GM23338 (cell line): ENCODE measurements around the gene DLK1. TPM values are rescaled to one million over a fixed set of nuclear protein-coding genes. Genes with fewer than 3 reads are reported as not detected.

ENCODE experiments used
- ATAC-seq: fragments of 200-7000 bp; cut with Tn5 transposase; 3 replicates; pipeline ENCODE4 v1.9.1; 2020
- DNase-seq: peaks from one replicate; pipeline ENCODE4 v3.0.0-alpha.2; 2015; ENCODE audit warnings: low spot score
- H2AFZ ChIP-seq: fragments of 200-600 bp; sonication (generic); 2 replicates; pipeline ENCODE4 v1.8.0; 2016; ENCODE audit warnings: antibody characterized with exemption, mild to moderate bottlenecking, moderate library complexity
- H3F3A ChIP-seq: fragments of 200-600 bp; sonication (generic); replicated peaks from 2 replicates; pipeline ENCODE4 v1.8.0; 2017; ENCODE audit warnings: antibody characterized with exemption, mixed run types, low read depth
- H3K27ac ChIP-seq: fragments of 200-600 bp; sonication (generic); 2 replicates; pipeline ENCODE4 v1.6.1; 2016; ENCODE audit warnings: low read depth
- H3K27me3 ChIP-seq: fragments of 200-600 bp; sonication (generic); 2 replicates; pipeline ENCODE4 v1.8.0; 2016; ENCODE audit warnings: mild to moderate bottlenecking, mixed run types, moderate library complexity; ENCODE audit not compliant: insufficient read depth
- H3K36me3 ChIP-seq: fragments of 200-600 bp; sonication (generic); 2 replicates; pipeline ENCODE4 v1.8.0; 2016; ENCODE audit warnings: mild to moderate bottlenecking; ENCODE audit not compliant: insufficient read depth
- H3K4me1 ChIP-seq: fragments of 200-600 bp; sonication (generic); 2 replicates; pipeline ENCODE4 v1.8.0; 2016; ENCODE audit warnings: mild to moderate bottlenecking, moderate library complexity; ENCODE audit not compliant: insufficient read depth
- H3K4me2 ChIP-seq: fragments of 200-600 bp; sonication (generic); 2 replicates; pipeline ENCODE4 v1.7.1; 2017; ENCODE audit warnings: mixed run types
- H3K4me3 ChIP-seq: fragments of 200-600 bp; sonication (generic); 2 replicates; pipeline ENCODE4 v1.6.1; 2016; ENCODE audit warnings: mixed run types
- H3K79me2 ChIP-seq: fragments of 200-600 bp; sonication (generic); replicated peaks from 2 replicates; pipeline ENCODE4 v1.8.0; 2017; ENCODE audit warnings: mild to moderate bottlenecking; ENCODE audit not compliant: insufficient read depth
- H3K9me2 ChIP-seq: fragments of 200-600 bp; sonication (generic); 2 replicates; pipeline ENCODE4 v1.8.0; 2017; ENCODE audit not compliant: insufficient read depth
- H4K20me1 ChIP-seq: fragments of 200-600 bp; sonication (generic); replicated peaks from 2 replicates; pipeline ENCODE4 v1.8.0; 2017; ENCODE audit warnings: mild to moderate bottlenecking; ENCODE audit not compliant: insufficient read depth
- H3K27ac Mint-ChIP-seq: 2 replicates; pipeline ENCODE4 v1.8.0; 2020; ENCODE audit warnings: inconsistent platforms, mild to moderate bottlenecking, moderate library complexity, mixed read lengths
- H3K27me3 Mint-ChIP-seq: 3 replicates; pipeline ENCODE4 v1.8.0; 2022; ENCODE audit warnings: low read depth, mild to moderate bottlenecking, moderate library complexity, mixed read lengths, inconsistent platforms; ENCODE audit not compliant: insufficient read depth, poor library complexity
- H3K36me3 Mint-ChIP-seq: 3 replicates; pipeline ENCODE4 v1.8.0; 2021; ENCODE audit warnings: low read depth, mild to moderate bottlenecking, inconsistent platforms, moderate library complexity, mixed read lengths
- H3K4me1 Mint-ChIP-seq: 3 replicates; pipeline ENCODE4 v1.8.0; 2020; ENCODE audit warnings: mild to moderate bottlenecking, inconsistent platforms, mixed read lengths
- H3K4me3 Mint-ChIP-seq: 3 replicates; pipeline ENCODE4 v1.8.0; 2021; ENCODE audit warnings: moderate library complexity, mild to moderate bottlenecking, inconsistent platforms, mixed read lengths
- H3K9me3 Mint-ChIP-seq: 3 replicates; pipeline ENCODE4 v1.8.0; 2020; ENCODE audit warnings: moderate library complexity, mild to moderate bottlenecking, inconsistent platforms, mixed read lengths
- CREB1 ChIP-seq: fragments of 250-450 bp; sonication (Bioruptor Pico); IDR thresholded peaks from 2 replicates; pipeline ENCODE4 v1.5.0; 2020; ENCODE audit warnings: low read depth, mild to moderate bottlenecking, moderate library complexity
- EZH2 ChIP-seq: fragments of 200-600 bp; sonication (generic); IDR thresholded peaks from one replicate; pipeline ENCODE4 v1.8.0; 2017; ENCODE audit warnings: antibody characterized with exemption, mild to moderate bottlenecking, low read depth; ENCODE audit not compliant: unreplicated experiment
- EZH2phosphoT487 ChIP-seq: fragments of 200-600 bp; sonication (generic); IDR thresholded peaks from one replicate; pipeline ENCODE4 v1.8.1; 2018; ENCODE audit warnings: antibody characterized with exemption; ENCODE audit not compliant: unreplicated experiment
- JUNB ChIP-seq: IDR thresholded peaks from one replicate; pipeline ENCODE4 v1.6.1; 2016; ENCODE audit warnings: antibody characterized with exemption; ENCODE audit not compliant: unreplicated experiment
- NANOG ChIP-seq: IDR thresholded peaks from 2 replicates; pipeline ENCODE4 v1.6.1; 2016; ENCODE audit warnings: antibody characterized with exemption, borderline replicate concordance
- POLR2AphosphoS5 ChIP-seq: IDR thresholded peaks from 2 replicates; pipeline ENCODE4 v1.6.1; 2016; ENCODE audit warnings: antibody characterized with exemption, low read depth
- STAT1 ChIP-seq: IDR thresholded peaks from one replicate; pipeline ENCODE4 v1.6.1; 2016; ENCODE audit warnings: antibody characterized with exemption; ENCODE audit not compliant: unreplicated experiment
- ZNF114 ChIP-seq: fragments of 250-450 bp; sonication (Bioruptor Pico); IDR thresholded peaks from 2 replicates; pipeline ENCODE4 v1.5.0; 2020; ENCODE audit warnings: mild to moderate bottlenecking, moderate library complexity
- ZNF331 ChIP-seq: fragments of 250-450 bp; sonication (Bioruptor Pico); IDR thresholded peaks from 2 replicates; pipeline ENCODE4 v1.5.0; 2020; ENCODE audit warnings: low read depth, mild to moderate bottlenecking, moderate library complexity
- polyA plus RNA-seq: library from polyadenylated mRNA; unstranded; fragments of >200 nt; fragmentation: Nextera tagmentation; extraction: Ambion mirVana; gene quantifications from 2 replicates; pipeline ENCODE4 v1.2.1, GENCODE V29; 2016
- total RNA-seq: library from RNA; depleted of rRNA; stranded (reverse); fragments of >200 nt; shearing (Covaris generic); gene quantifications from 2 replicates; pipeline ENCODE4 v1.2.3, GENCODE V29; 2014
- TF ChIP-seq, protein P1 (sequence below): IDR thresholded peaks from one replicate; pipeline ENCODE4 v1.6.1; 2018; ENCODE audit warnings: antibody characterized with exemption; ENCODE audit not compliant: unreplicated experiment
- TF ChIP-seq, protein P2 (sequence below): fragments of 250-450 bp; sonication (Bioruptor Pico); IDR thresholded peaks from 2 replicates; pipeline ENCODE4 v1.5.0; 2020; ENCODE audit warnings: mild to moderate bottlenecking, moderate library complexity
- TF ChIP-seq, protein P3 (sequence below): IDR thresholded peaks from 2 replicates; pipeline ENCODE4 v1.6.1; 2016; ENCODE audit warnings: antibody characterized with exemption
- TF ChIP-seq, protein P4 (sequence below), 2 experiments: fragments of 200-600 bp in 1 of 2; sonication (generic) in 1 of 2; conservative IDR thresholded peaks; 2 replicates each; pipeline versions ENCODE4 v1.5.1 to v1.6.1; 2016 to 2017; ENCODE audit warnings: antibody characterized with exemption in 2 of 2, low read depth in 2 of 2, mild to moderate bottlenecking in 2 of 2, moderate library complexity in 1 of 2

DLK1 gene
- total and polyA plus RNA-seq, 2 experiments from 2014 or later, result 1.1 to 1.2 TPM

DNA sequence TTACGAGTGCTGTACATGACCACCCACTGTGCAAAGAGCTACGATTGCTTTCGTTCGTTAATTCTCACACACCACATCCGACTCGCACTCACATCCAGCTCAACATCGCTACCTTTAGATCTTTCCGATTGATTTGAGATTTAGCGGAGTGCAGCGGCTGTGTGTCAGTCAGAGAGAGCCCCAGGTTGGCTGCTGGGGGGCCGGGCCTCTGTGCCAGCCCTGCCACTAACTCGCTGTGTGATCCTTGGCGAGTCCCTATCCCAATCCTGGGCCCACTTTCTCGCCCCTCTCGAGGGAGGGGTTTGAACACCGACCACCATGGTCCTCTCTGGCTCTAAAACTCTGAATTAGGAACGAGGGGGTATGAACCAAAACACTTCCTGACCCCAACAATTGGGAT, 8.6 kb downstream of the DLK1 start:
- Histone ChIP-seq H3K36me3 (no peaks in the 10 kb centered on the region), H3K79me2 (no peaks in the 10 kb centered on the region), H3K4me1 (no peaks in the 10 kb centered on the region), H4K20me1 (no peaks in the 10 kb centered on the region), H3F3A (no peaks in the 10 kb centered on the region), H3K4me3 (no peak overlapping the region), H3K4me2 (no peak overlapping the region), H2AFZ (no peak overlapping the region), H3K27me3 (no peaks in the 10 kb centered on the region), H3K27ac (no peak overlapping the region), H3K9me2 (no peaks in the 10 kb centered on the region)
- ATAC-seq, result no peak
- DNase-seq, result no peak
- Mint-ChIP-seq H3K27ac (no peak overlapping the region), H3K27me3 (peaks cover 8% of the 10 kb centered on the region), H3K4me1 (peaks cover 7% of the 10 kb centered on the region; the same call in 2 of the 3 replicates), H3K36me3 (no peaks in the 10 kb centered on the region), H3K4me3 (no peak overlapping the region), H3K9me3 (no peaks in the 10 kb centered on the region)
- TF ChIP-seq EZH2, result no peak
- TF ChIP-seq, protein P1, sequence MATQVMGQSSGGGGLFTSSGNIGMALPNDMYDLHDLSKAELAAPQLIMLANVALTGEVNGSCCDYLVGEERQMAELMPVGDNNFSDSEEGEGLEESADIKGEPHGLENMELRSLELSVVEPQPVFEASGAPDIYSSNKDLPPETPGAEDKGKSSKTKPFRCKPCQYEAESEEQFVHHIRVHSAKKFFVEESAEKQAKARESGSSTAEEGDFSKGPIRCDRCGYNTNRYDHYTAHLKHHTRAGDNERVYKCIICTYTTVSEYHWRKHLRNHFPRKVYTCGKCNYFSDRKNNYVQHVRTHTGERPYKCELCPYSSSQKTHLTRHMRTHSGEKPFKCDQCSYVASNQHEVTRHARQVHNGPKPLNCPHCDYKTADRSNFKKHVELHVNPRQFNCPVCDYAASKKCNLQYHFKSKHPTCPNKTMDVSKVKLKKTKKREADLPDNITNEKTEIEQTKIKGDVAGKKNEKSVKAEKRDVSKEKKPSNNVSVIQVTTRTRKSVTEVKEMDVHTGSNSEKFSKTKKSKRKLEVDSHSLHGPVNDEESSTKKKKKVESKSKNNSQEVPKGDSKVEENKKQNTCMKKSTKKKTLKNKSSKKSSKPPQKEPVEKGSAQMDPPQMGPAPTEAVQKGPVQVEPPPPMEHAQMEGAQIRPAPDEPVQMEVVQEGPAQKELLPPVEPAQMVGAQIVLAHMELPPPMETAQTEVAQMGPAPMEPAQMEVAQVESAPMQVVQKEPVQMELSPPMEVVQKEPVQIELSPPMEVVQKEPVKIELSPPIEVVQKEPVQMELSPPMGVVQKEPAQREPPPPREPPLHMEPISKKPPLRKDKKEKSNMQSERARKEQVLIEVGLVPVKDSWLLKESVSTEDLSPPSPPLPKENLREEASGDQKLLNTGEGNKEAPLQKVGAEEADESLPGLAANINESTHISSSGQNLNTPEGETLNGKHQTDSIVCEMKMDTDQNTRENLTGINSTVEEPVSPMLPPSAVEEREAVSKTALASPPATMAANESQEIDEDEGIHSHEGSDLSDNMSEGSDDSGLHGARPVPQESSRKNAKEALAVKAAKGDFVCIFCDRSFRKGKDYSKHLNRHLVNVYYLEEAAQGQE, result no peak
- TF ChIP-seq, protein P2, sequence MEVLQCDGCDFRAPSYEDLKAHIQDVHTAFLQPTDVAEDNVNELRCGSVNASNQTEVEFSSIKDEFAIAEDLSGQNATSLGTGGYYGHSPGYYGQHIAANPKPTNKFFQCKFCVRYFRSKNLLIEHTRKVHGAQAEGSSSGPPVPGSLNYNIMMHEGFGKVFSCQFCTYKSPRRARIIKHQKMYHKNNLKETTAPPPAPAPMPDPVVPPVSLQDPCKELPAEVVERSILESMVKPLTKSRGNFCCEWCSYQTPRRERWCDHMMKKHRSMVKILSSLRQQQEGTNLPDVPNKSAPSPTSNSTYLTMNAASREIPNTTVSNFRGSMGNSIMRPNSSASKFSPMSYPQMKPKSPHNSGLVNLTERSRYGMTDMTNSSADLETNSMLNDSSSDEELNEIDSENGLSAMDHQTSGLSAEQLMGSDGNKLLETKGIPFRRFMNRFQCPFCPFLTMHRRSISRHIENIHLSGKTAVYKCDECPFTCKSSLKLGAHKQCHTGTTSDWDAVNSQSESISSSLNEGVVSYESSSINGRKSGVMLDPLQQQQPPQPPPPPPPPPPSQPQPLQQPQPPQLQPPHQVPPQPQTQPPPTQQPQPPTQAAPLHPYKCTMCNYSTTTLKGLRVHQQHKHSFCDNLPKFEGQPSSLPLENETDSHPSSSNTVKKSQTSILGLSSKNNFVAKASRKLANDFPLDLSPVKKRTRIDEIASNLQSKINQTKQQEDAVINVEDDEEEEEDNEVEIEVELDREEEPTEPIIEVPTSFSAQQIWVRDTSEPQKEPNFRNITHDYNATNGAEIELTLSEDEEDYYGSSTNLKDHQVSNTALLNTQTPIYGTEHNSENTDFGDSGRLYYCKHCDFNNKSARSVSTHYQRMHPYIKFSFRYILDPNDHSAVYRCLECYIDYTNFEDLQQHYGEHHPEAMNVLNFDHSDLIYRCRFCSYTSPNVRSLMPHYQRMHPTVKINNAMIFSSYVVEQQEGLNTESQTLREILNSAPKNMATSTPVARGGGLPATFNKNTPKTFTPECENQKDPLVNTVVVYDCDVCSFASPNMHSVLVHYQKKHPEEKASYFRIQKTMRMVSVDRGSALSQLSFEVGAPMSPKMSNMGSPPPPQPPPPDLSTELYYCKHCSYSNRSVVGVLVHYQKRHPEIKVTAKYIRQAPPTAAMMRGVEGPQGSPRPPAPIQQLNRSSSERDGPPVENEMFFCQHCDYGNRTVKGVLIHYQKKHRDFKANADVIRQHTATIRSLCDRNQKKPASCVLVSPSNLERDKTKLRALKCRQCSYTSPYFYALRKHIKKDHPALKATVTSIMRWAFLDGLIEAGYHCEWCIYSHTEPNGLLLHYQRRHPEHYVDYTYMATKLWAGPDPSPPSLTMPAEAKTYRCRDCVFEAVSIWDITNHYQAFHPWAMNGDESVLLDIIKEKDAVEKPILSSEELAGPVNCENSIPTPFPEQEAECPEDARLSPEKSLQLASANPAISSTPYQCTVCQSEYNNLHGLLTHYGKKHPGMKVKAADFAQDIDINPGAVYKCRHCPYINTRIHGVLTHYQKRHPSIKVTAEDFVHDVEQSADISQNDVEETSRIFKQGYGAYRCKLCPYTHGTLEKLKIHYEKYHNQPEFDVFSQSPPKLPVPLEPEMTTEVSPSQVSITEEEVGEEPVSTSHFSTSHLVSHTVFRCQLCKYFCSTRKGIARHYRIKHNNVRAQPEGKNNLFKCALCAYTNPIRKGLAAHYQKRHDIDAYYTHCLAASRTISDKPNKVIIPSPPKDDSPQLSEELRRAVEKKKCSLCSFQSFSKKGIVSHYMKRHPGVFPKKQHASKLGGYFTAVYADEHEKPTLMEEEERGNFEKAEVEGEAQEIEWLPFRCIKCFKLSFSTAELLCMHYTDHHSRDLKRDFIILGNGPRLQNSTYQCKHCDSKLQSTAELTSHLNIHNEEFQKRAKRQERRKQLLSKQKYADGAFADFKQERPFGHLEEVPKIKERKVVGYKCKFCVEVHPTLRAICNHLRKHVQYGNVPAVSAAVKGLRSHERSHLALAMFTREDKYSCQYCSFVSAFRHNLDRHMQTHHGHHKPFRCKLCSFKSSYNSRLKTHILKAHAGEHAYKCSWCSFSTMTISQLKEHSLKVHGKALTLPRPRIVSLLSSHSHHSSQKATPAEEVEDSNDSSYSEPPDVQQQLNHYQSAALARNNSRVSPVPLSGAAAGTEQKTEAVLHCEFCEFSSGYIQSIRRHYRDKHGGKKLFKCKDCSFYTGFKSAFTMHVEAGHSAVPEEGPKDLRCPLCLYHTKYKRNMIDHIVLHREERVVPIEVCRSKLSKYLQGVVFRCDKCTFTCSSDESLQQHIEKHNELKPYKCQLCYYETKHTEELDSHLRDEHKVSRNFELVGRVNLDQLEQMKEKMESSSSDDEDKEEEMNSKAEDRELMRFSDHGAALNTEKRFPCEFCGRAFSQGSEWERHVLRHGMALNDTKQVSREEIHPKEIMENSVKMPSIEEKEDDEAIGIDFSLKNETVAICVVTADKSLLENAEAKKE (CRISPR knock-in tag), result no peak
- no peak for TF ChIP-seq CREB1 (CRISPR knock-in tag)
- TF ChIP-seq POLR2AphosphoS5, result no peak
- no peak for TF ChIP-seq NANOG
- TF ChIP-seq ZNF331 (CRISPR knock-in tag), result no peak
- TF ChIP-seq STAT1, result no peak
- TF ChIP-seq, protein P3, sequence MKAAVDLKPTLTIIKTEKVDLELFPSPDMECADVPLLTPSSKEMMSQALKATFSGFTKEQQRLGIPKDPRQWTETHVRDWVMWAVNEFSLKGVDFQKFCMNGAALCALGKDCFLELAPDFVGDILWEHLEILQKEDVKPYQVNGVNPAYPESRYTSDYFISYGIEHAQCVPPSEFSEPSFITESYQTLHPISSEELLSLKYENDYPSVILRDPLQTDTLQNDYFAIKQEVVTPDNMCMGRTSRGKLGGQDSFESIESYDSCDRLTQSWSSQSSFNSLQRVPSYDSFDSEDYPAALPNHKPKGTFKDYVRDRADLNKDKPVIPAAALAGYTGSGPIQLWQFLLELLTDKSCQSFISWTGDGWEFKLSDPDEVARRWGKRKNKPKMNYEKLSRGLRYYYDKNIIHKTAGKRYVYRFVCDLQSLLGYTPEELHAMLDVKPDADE, result no peak
- TF ChIP-seq EZH2phosphoT487, result no peak
- TF ChIP-seq JUNB, result no peak
- no peak for TF ChIP-seq ZNF114 (CRISPR knock-in tag)
- TF ChIP-seq, protein P4, sequence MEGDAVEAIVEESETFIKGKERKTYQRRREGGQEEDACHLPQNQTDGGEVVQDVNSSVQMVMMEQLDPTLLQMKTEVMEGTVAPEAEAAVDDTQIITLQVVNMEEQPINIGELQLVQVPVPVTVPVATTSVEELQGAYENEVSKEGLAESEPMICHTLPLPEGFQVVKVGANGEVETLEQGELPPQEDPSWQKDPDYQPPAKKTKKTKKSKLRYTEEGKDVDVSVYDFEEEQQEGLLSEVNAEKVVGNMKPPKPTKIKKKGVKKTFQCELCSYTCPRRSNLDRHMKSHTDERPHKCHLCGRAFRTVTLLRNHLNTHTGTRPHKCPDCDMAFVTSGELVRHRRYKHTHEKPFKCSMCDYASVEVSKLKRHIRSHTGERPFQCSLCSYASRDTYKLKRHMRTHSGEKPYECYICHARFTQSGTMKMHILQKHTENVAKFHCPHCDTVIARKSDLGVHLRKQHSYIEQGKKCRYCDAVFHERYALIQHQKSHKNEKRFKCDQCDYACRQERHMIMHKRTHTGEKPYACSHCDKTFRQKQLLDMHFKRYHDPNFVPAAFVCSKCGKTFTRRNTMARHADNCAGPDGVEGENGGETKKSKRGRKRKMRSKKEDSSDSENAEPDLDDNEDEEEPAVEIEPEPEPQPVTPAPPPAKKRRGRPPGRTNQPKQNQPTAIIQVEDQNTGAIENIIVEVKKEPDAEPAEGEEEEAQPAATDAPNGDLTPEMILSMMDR (conservative IDR thresholded peaks at IDR 0.05; ENCODE audit: low read depth in 2 of 2), result no peak
